HFFc6 (cell line): Measurements from ENCODE around the gene SRGAP1. TPM values are rescaled to one million over a fixed set of nuclear protein-coding genes. Genes with fewer than 3 reads are reported as not detected.

ENCODE experiments used
- DNase-seq: peaks from one replicate; pipeline ENCODE4 v3.0.0-alpha.2; 2018
- H3K27ac Mint-ChIP-seq: 2 replicates; pipeline ENCODE4 v1.8.0; 2020; ENCODE audit warnings: mild to moderate bottlenecking, mixed read lengths
- H3K27me3 Mint-ChIP-seq: 2 replicates; pipeline ENCODE4 v1.8.0; 2021; ENCODE audit warnings: mild to moderate bottlenecking, moderate library complexity, mixed read lengths; ENCODE audit not compliant: insufficient read depth
- H3K36me3 Mint-ChIP-seq: 2 replicates; pipeline ENCODE4 v1.8.0; 2021; ENCODE audit warnings: low read depth, mixed read lengths
- H3K4me1 Mint-ChIP-seq: 2 replicates; pipeline ENCODE4 v1.8.0; 2020; ENCODE audit warnings: low read depth, mixed read lengths
- H3K4me3 Mint-ChIP-seq: 2 replicates; pipeline ENCODE4 v1.8.0; 2020; ENCODE audit warnings: mild to moderate bottlenecking, moderate library complexity, mixed read lengths
- H3K9me3 Mint-ChIP-seq: 2 replicates; pipeline ENCODE4 v1.8.0; 2020; ENCODE audit warnings: mild to moderate bottlenecking, mixed read lengths
- total RNA-seq, 6 experiments: library from RNA; stranded (reverse); fragmentation: NEBNext Ultra II Directional; extraction: Animal tissue kit (Norgen Biotek cat#: 25700); gene quantifications; 2 replicates in 1 of 6; 3 replicates in 5 of 6; pipeline ENCODE4 v1.2.3, GENCODE V29; 2021
- TF ChIP-seq, protein P1 (sequence below): fragments of 200-600 bp; sonication (generic); IDR thresholded peaks from 2 replicates; pipeline ENCODE4 v1.5.0; 2021; ENCODE audit warnings: antibody characterized with exemption, mild to moderate bottlenecking

The SRGAP1 gene
- total RNA-seq, 6 experiments from 2014 or later = 35.7 to 45.8 (median 40.9) TPM

DNA sequence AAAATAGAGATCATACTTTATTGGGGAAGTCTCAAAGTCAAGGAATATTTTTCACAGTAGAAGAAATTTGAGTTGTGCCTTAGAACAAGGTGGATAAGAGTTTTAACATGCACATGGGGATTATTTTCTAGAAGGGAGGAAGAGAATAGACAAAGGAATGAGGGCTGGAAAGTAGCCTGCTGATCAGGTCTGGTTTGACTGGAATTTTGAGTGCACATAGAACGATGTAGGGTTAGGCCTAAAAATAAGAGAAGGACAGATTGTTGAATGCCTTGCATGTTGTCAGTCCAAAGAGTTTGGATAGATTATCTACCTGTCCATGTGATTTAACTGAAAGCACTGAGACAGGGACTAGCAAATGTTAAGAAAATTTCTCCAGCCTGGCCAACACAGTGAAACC is 87.2 kb downstream of the SRGAP1 start:
- Mint-ChIP-seq H3K9me3 (no peaks in the 10 kb centered on the region), H3K36me3 (peaks cover 40% of the 10 kb centered on the region), H3K4me3 (peak overlapping the region; percentile 87), H3K4me1 (peaks cover 85% of the 10 kb centered on the region), H3K27me3 (peaks cover 2% of the 10 kb centered on the region), H3K27ac (peak overlapping the region; percentile 86)
- TF ChIP-seq, protein P1, sequence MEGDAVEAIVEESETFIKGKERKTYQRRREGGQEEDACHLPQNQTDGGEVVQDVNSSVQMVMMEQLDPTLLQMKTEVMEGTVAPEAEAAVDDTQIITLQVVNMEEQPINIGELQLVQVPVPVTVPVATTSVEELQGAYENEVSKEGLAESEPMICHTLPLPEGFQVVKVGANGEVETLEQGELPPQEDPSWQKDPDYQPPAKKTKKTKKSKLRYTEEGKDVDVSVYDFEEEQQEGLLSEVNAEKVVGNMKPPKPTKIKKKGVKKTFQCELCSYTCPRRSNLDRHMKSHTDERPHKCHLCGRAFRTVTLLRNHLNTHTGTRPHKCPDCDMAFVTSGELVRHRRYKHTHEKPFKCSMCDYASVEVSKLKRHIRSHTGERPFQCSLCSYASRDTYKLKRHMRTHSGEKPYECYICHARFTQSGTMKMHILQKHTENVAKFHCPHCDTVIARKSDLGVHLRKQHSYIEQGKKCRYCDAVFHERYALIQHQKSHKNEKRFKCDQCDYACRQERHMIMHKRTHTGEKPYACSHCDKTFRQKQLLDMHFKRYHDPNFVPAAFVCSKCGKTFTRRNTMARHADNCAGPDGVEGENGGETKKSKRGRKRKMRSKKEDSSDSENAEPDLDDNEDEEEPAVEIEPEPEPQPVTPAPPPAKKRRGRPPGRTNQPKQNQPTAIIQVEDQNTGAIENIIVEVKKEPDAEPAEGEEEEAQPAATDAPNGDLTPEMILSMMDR = no peak
- DNase-seq = no peak

- H3K9me3 Mint-ChIP-seq = no peaks in the 10 kb centered on the region
- no peaks in the 10 kb centered on the region; the same call in none of the 2 replicates for H3K27me3 Mint-ChIP-seq
- H3K4me3 Mint-ChIP-seq = no peak overlapping the region
- peaks cover 78% of the 10 kb centered on the region for H3K4me1 Mint-ChIP-seq
- no peak for DNase-seq
- peaks cover 47% of the 10 kb centered on the region for H3K36me3 Mint-ChIP-seq
- TF ChIP-seq, protein P1 = no peak
- H3K27ac Mint-ChIP-seq = no peak overlapping the region
Observed at GRCh38 chr12:63934936-63935335, 90.4 kb downstream of the SRGAP1 start.

- TF ChIP-seq, protein P1 = no peak
- peak overlapping the region; percentile 19; the same call in 1 of the 2 replicates for H3K27ac Mint-ChIP-seq
- DNase-seq = no peak
- no peaks in the 10 kb centered on the region; the same call in none of the 2 replicates for H3K27me3 Mint-ChIP-seq
- no peak overlapping the region for H3K4me3 Mint-ChIP-seq
- H3K9me3 Mint-ChIP-seq = no peaks in the 10 kb centered on the region
- peaks cover 47% of the 10 kb centered on the region for H3K36me3 Mint-ChIP-seq
- peaks cover 78% of the 10 kb centered on the region for H3K4me1 Mint-ChIP-seq
Observed at GRCh38 chr12:63935361-63935760, 90.9 kb downstream of the SRGAP1 start.

GRCh38 chr12:63937378-63938316 is 93.1 kb downstream of the SRGAP1 start:
- DNase-seq = no peak
- H3K27ac Mint-ChIP-seq = no peak overlapping the region
- peaks cover 48% of the 10 kb centered on the region for H3K36me3 Mint-ChIP-seq
- H3K27me3 Mint-ChIP-seq = no peaks in the 10 kb centered on the region; the same call in none of the 2 replicates
- H3K4me3 Mint-ChIP-seq = no peak overlapping the region
- H3K9me3 Mint-ChIP-seq = no peaks in the 10 kb centered on the region
- TF ChIP-seq, protein P1 = no peak
- H3K4me1 Mint-ChIP-seq = peaks cover 76% of the 10 kb centered on the region

DNA sequence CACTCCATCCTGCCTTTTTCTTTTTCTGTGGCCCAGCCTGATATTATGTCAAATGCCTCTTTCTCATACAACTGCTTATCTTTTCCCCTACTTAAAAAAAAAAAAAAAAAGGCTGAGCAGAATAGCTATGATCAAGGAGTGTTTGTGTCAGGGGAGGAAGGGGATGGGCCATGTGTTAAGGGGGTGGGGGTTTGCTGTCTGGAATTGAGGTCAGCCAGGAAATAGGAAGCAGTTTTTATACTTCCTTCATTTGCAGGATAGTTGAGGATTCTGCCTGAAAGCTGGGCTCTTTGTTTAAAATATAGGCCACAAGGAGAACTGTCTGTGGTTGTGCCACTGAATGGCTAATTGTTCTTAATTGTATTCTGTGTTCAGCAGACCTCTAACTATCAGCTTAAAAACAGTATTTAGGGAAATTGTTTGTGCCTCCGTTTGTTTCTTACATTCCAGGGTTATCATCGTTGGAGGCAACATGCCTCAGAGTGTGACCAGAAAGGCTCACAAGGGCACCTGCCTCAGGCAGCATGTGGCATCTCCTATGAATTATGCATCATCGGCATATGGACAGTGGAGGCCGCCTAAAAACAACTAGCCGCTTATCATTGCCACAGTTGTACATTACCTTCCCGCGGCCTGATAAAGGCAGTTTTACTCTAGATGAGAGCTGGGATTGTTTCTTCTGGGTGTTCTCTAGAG is 96.0 kb downstream of the SRGAP1 start:
- Mint-ChIP-seq H3K9me3 (no peaks in the 10 kb centered on the region), H3K27ac (peak overlapping the region; percentile 20), H3K27me3 (no peaks in the 10 kb centered on the region; the same call in 1 of the 2 replicates), H3K4me1 (peaks cover 70% of the 10 kb centered on the region), H3K4me3 (no peak overlapping the region), H3K36me3 (peaks cover 46% of the 10 kb centered on the region)
- TF ChIP-seq, protein P1 = no peak
- DNase-seq = no peak
